HG02981 (cell line): ENCODE results near the gene ZNF526.
"Not testable (repeated sequence)": the region's sequence is repeated elsewhere in the genome, so short reads cannot be mapped to it uniquely, and the experiment has no call there.

Source experiments
- ATAC-seq: cut with Tn5 transposase; IDR thresholded peaks from one replicate; pipeline ENCODE4 v1.9.1; 2021; ENCODE audit warnings: mild to moderate bottlenecking, moderate library complexity; ENCODE audit not compliant: unreplicated experiment

Gene ZNF526

GRCh38 chr19:42257842-42258241, 37.7 kb downstream of the ZNF526 start:
- not testable (repeated sequence) for ATAC-seq

GRCh38 chr19:42261763-42262162, 41.7 kb downstream of the ZNF526 start:
- no peak for ATAC-seq

GRCh38 chr19:42266105-42266504, 46.0 kb downstream of the ZNF526 start:
- not testable (repeated sequence) for ATAC-seq

DNA sequence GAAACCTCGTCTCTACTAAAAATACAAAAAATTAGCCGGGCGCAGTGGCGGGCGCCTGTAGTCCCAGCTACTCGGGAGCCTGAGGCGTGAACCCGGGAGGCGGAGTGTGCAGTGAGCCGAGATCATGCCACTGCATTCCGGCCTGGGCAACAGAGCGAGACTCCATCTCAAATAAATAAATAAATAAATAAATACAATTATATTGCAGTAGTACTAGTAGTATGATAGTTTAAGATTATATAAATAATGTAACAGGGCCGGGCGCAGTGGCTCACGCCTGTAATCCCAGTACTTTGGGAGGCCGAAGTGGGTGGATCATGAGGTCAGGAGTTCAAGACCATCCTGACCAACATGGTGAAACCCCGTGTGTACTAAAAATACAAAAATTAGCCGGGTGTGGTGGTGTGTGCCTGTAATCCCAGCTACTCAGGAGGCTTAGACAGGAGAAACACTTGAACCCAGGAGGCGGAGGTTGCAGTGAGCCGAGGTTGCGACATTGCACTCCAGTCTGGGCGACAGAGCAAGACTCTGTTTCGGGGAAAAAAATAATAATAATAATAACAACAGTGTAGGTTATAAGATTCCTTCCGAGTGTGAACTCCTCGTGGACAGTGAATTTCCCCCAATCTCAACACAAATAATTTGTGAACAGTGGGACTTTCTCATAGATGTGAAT, 47.0 kb downstream of the ZNF526 start:
- not testable (repeated sequence) for ATAC-seq

DNA sequence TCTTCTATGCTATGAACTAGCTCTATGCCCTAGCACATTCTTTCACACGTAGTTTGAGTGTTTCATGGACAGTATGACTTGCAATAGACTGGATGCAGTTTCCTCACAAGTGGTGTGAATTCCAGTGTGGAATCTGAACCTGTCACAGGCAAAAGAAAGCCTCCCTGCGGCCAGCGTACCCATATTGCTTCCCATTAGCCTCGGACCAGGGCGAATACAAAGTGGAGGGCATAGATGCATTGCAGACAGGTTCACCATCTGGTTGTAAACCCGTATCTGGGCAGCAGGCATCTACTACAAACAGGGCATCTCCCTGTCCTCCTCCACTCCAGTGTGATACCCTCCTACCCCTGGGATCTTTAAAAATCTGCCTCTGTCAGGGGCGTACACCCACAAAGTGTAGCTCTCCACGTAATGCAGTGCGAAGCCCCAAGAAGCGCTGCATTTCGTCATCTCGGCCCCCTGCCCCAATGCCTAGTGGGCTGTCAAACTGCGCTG, 47.6 kb downstream of the ZNF526 start:
- ATAC-seq = no peak

DNA sequence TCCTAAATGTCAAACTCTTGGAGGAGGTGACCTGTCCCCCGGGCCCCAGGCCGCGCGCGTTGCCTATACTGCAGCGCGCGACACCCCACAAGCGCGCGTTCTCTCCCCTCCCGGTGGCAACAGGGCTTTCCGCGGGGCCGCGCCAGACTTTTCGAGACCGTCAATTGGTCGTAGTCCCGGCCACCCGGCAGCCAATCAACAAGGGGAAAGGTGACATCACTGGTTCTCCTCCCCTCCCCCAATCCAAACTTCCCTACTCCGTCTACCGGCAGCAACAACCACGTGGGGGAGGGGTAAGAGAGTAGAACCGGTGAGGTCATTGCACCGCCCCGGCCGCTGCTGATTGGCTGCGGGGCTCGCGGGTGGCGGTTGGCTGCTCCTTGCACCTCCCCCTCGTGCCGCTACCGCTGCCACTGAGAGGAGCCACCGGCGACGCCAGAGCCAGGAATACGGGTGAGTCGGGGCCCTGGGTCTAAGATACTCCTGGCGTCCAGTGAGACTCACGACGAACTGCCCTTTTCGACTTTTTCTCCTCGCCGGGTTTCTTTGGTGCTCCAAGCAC, 48.1 kb downstream of the ZNF526 start:
- peak; percentile 57 for ATAC-seq

- peak; percentile 73 for ATAC-seq
Measured at GRCh38 chr19:42268704-42269477, 48.8 kb downstream of the ZNF526 start, which contains the start of gene CIC. TSS of gene CIC (plus strand) at chr19:42269252. CDS start at chr19:42271784, 2,532 bp downstream.

DNA sequence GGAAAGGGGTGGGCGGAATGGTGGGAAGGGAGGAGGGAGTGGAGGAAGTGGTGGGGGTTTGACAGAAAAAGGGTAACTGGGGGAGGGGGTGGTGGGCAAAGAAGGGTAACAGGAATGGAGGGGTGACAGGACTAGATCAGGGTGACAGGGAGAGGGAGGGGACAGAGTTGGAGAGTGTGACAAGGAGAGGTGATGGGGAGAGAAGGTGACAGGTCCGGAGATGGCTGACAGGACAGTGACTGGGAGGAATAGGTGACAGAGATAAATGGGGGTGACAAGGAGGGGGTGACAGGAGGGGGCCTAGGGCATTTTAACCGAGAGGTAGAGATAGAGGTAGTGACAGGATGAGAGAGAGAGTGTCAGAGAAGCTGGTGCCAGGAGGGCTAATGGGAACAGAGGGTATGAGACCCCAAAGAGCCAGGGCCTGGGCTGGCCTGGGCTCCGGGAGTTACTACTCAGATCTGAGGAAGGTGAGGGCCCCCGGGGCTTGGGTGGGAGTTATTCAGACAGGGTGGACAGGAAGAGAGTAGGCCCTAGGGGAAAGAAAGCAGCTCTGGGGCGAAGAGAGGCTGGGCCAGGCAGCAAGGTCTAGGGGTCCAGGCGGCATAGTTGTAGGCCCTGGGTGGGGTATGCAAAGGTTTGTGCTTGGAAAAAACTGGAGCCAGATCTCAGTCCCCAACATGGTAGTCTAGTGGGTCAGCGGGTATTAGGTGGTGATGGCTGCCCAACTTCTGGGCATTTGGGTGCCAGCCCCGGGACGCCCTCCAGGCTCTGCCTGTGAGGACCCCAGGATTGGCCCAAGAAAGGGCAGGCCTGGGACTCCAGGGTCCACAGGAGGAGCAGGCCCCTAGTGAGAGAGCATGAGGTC, 49.6 kb downstream of the ZNF526 start:
- ATAC-seq = no peak

GRCh38 chr19:42270346-42271044, 50.4 kb downstream of the ZNF526 start:
- no peak for ATAC-seq

- ATAC-seq = no peak
Measured at GRCh38 chr19:42271045-42271419, 50.9 kb downstream of the ZNF526 start.

DNA sequence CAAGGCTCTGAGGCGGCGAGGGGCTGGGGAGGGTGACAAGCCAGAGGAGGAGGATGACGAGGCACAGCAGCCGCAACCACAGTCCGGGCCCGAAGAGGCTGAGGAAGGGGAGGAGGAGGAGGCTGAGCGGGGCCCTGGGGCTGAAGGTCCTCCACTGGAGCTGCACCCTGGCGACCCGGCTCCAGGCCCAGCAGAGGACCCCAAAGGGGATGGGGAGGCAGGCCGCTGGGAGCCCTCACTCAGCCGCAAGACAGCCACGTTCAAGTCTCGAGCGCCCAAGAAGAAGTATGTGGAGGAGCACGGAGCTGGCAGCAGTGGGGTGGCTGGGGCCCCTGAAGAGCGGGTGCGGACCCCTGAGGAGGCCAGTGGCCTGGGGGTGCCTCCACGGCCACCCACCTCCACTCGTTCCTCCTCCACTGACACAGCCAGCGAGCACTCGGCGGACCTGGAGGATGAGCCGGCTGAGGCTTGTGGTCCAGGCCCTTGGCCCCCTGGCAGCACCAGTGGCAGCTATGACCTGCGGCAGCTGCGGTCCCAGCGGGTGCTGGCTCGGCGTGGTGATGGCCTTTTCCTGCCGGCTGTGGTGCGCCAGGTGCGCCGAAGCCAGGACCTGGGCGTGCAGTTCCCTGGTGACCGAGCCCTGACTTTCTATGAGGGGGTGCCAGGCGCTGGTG, 51.9 kb downstream of the ZNF526 start:
- ATAC-seq = no peak

GRCh38 chr19:42272535-42272897, 52.4 kb downstream of the ZNF526 start:
- ATAC-seq = no peak

GRCh38 chr19:42272989-42273406, 52.9 kb downstream of the ZNF526 start:
- ATAC-seq = no peak

DNA sequence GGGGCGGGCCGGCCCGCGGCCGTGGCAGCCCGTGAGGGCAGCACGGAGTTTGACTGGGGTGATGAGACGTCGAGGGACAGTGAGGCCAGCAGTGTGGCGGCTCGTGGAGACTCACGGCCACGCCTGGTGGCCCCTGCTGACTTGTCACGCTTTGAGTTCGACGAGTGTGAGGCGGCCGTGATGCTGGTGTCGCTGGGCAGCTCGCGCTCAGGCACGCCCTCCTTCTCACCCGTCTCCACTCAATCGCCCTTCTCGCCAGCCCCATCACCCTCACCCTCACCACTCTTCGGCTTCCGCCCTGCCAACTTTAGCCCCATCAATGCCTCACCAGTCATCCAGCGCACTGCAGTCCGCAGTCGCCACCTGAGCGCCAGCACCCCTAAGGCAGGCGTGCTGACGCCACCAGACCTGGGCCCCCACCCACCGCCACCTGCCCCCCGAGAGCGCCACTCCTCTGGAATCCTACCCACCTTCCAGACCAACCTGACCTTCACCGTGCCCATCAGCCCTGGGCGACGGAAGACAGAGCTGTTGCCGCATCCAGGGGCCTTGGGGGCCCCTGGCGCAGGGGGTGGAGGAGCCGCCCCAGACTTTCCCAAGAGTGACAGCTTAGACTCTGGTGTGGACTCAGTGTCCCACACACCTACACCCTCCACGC, 53.4 kb downstream of the ZNF526 start:
- no peak for ATAC-seq

GRCh38 chr19:42274065-42274682, 54.1 kb downstream of the ZNF526 start:
- ATAC-seq = no peak

GRCh38 chr19:42275103-42275502, 55.0 kb downstream of the ZNF526 start:
- no peak for ATAC-seq

GRCh38 chr19:42275517-42275916, 55.4 kb downstream of the ZNF526 start:
- ATAC-seq = no peak

GRCh38 chr19:42276284-42276683, 56.2 kb downstream of the ZNF526 start:
- no peak for ATAC-seq

- no peak for ATAC-seq
Measured at GRCh38 chr19:42276821-42277220, 56.7 kb downstream of the ZNF526 start.
